Activated CD8-positive, alpha-beta memory T cell treated with anti-CD3 and anti-CD28 coated beads for 24 hours (primary cell): ENCODE results near the gene BAG3.
A peak's percentile ranks its signal among the peaks of the same experiment; 100 is the strongest.
"Not testable (repeated sequence)": the region's sequence is repeated elsewhere in the genome, so short reads cannot be mapped to it uniquely, and the experiment has no call there.

ENCODE experiments used
- DNase-seq: peaks from one replicate; pipeline ENCODE4 v3.0.0-alpha.2; 2020

BAG3 gene

GRCh38 chr10:119694608-119695007 is 43.4 kb downstream of the BAG3 start:
- DNase-seq: no peak

GRCh38 chr10:119700321-119700954 is 49.3 kb downstream of the BAG3 start:
- DNase-seq: no peak

GRCh38 chr10:119701861-119702260 is 50.7 kb downstream of the BAG3 start:
- DNase-seq: no peak

GRCh38 chr10:119702583-119702982 is 51.4 kb downstream of the BAG3 start:
- DNase-seq: no peak

GRCh38 chr10:119703903-119704508 is 52.8 kb downstream of the BAG3 start:
- no peak for DNase-seq

GRCh38 chr10:119705434-119705831 is 54.3 kb downstream of the BAG3 start:
- DNase-seq: peak; percentile 84

- no peak for DNase-seq
These were observed 55.5 kb downstream of the BAG3 start for GRCh38 chr10:119706521-119707278.

- not testable (repeated sequence) for DNase-seq
These were observed 56.2 kb downstream of the BAG3 start for GRCh38 chr10:119707331-119707730.

GRCh38 chr10:119710935-119711334 is 59.8 kb downstream of the BAG3 start:
- not testable (repeated sequence) for DNase-seq

- DNase-seq: no peak
These were observed 62.7 kb downstream of the BAG3 start for GRCh38 chr10:119713744-119714483.

- DNase-seq: no peak
These were observed 63.3 kb downstream of the BAG3 start for GRCh38 chr10:119714484-119714816.

- DNase-seq: no peak
These were observed 64.7 kb downstream of the BAG3 start for GRCh38 chr10:119715628-119716505.

- DNase-seq: no peak
These were observed 72.0 kb downstream of the BAG3 start for GRCh38 chr10:119723161-119723560.

GRCh38 chr10:119723624-119724023 is 72.4 kb downstream of the BAG3 start:
- DNase-seq: no peak

- no peak for DNase-seq
These were observed 73.7 kb downstream of the BAG3 start for GRCh38 chr10:119724593-119725516.

- DNase-seq: no peak
These were observed 74.3 kb downstream of the BAG3 start for GRCh38 chr10:119725517-119725827.

- DNase-seq: peak; percentile 100
These were observed 74.9 kb downstream of the BAG3 start, which contains the start of gene INPP5F for GRCh38 chr10:119725828-119726675. TSS of gene INPP5F (plus strand) at chr10:119726050. CDS start at chr10:119726263, 213 bp downstream.

- no peak for DNase-seq
These were observed 75.6 kb downstream of the BAG3 start for GRCh38 chr10:119726676-119727261.
